NCI-H460 (cell line): Measurements from ENCODE around the gene TMEM223. TPM values are rescaled to one million over a fixed set of nuclear protein-coding genes. Genes with fewer than 3 reads are reported as not detected.
A peak's percentile ranks its signal among the peaks of the same experiment; 100 is the strongest.
"Not testable (repeated sequence)": the region's sequence is repeated elsewhere in the genome, so short reads cannot be mapped to it uniquely, and the experiment has no call there.

Source experiments
- DNase-seq: peaks from one replicate; pipeline ENCODE4 v3.0.0-alpha.2; 2016; ENCODE audit warnings: low read depth; ENCODE audit errors: extremely low read depth
- total RNA-seq: library from RNA; depleted of rRNA; stranded (reverse); fragments of >200 nt; shearing (Covaris generic); gene quantifications from 2 replicates; pipeline ENCODE4 v1.2.3, GENCODE V29; 2014

TMEM223 gene
- total RNA-seq, 1 experiment from 2014 or later: 21.4 TPM

GRCh38 chr11:62804310-62805075 is 12.7 kb upstream of the TMEM223 start:
- DNase-seq: no peak

- DNase-seq: no peak
Observed at GRCh38 chr11:62801071-62801470, 9.3 kb upstream of the TMEM223 start.

GRCh38 chr11:62799486-62799885 is 7.7 kb upstream of the TMEM223 start:
- no peak for DNase-seq

GRCh38 chr11:62796281-62796680 is 4.5 kb upstream of the TMEM223 start:
- no peak for DNase-seq

GRCh38 chr11:62794201-62794775 is 2.5 kb upstream of the TMEM223 start:
- no peak for DNase-seq

GRCh38 chr11:62792202-62792575 is 383 bp upstream of the TMEM223 start:
- no peak for DNase-seq

GRCh38 chr11:62789576-62789975 is 2.2 kb downstream of the TMEM223 start:
- no peak for DNase-seq

- no peak for DNase-seq
Observed at GRCh38 chr11:62788991-62789390, 2.8 kb downstream of the TMEM223 start.

GRCh38 chr11:62787005-62787759 is 4.6 kb downstream of the TMEM223 start, which contains the start of gene TMEM179B:
Gene TMEM179B, plus strand, starts transcription at chr11:62787402. Its CDS starts 30 bp downstream, at chr11:62787432.
- peak; percentile 92 for DNase-seq

GRCh38 chr11:62786318-62787004 is 5.3 kb downstream of the TMEM223 start:
- DNase-seq: peak; percentile 74

- no peak for DNase-seq
Observed at GRCh38 chr11:62782753-62783152, 9.1 kb downstream of the TMEM223 start.

- DNase-seq: no peak
Observed at GRCh38 chr11:62778441-62778840, 13.4 kb downstream of the TMEM223 start.

- no peak for DNase-seq
Observed at GRCh38 chr11:62777389-62777788, 14.4 kb downstream of the TMEM223 start.

- DNase-seq: no peak
Observed at GRCh38 chr11:62775646-62776045, 16.2 kb downstream of the TMEM223 start.

- DNase-seq: no peak
Observed at GRCh38 chr11:62774407-62774806, 17.4 kb downstream of the TMEM223 start.

- peak; percentile 94 for DNase-seq
Observed at GRCh38 chr11:62771144-62772021, 20.4 kb downstream of the TMEM223 start, which contains the start of gene TAF6L. Gene TAF6L, plus strand, starts transcription at chr11:62771396. Its CDS starts 4,388 bp downstream, at chr11:62775784.

GRCh38 chr11:62770778-62771143 is 21.0 kb downstream of the TMEM223 start:
- DNase-seq: no peak

- not testable (repeated sequence) for DNase-seq
Observed at GRCh38 chr11:62760867-62761227, 31.0 kb downstream of the TMEM223 start.

- DNase-seq: no peak
Observed at GRCh38 chr11:62757846-62758788, 33.7 kb downstream of the TMEM223 start.
